Liver (tissue), 9 donors: Measurements from ENCODE around the gene PLAU. TPM values are rescaled to one million over a fixed set of nuclear protein-coding genes. Genes with fewer than 3 reads are reported as not detected.
A peak's percentile ranks its signal among the peaks of the same experiment; 100 is the strongest.

ENCODE experiments used
- DNase-seq: peaks from one replicate; pipeline ENCODE4 v3.0.0-alpha.2; 2017; ENCODE audit warnings: low spot score
- H3K27ac ChIP-seq, 2 donors: one replicate each; pipeline ENCODE4 v1.7.0; 2013; ENCODE audit warnings: inconsistent platforms in 2 of 2, low read length in 2 of 2, control low read depth in 1 of 2, low read depth in 1 of 2, mild to moderate bottlenecking in 1 of 2
- H3K27me3 ChIP-seq, 4 donors: one replicate each; pipeline versions ENCODE4 v1.6.1 to v1.7.0; 2013; ENCODE audit warnings: low read length in 3 of 4, inconsistent platforms in 1 of 4, mild to moderate bottlenecking in 1 of 4, moderate library complexity in 1 of 4; ENCODE audit not compliant: control insufficient read depth in 4 of 4, insufficient read depth in 4 of 4
- H3K36me3 ChIP-seq, 4 donors: one replicate each; pipeline versions ENCODE4 v1.6.1 to v1.7.0; 2013; ENCODE audit warnings: low read length in 3 of 4, mild to moderate bottlenecking in 3 of 4, low read depth in 1 of 4, moderate library complexity in 1 of 4; ENCODE audit not compliant: control insufficient read depth in 4 of 4, insufficient read depth in 3 of 4
- H3K4me1 ChIP-seq, 4 donors: one replicate each; pipeline versions ENCODE4 v1.6.1 to v1.7.0; 2013; ENCODE audit warnings: low read length in 3 of 4, mild to moderate bottlenecking in 3 of 4, moderate library complexity in 1 of 4; ENCODE audit not compliant: control insufficient read depth in 4 of 4, insufficient read depth in 4 of 4
- H3K4me3 ChIP-seq, 3 donors: one replicate each; pipeline versions ENCODE4 v1.6.1 to v1.7.0; 2013; ENCODE audit warnings: low read length in 3 of 3, control low read depth in 1 of 3, low read depth in 1 of 3, mild to moderate bottlenecking in 1 of 3
- H3K9ac ChIP-seq, 2 donors: one replicate each; pipeline ENCODE4 v1.7.0; 2013; ENCODE audit warnings: low read length in 2 of 2, mild to moderate bottlenecking in 2 of 2, moderate library complexity in 2 of 2, control low read depth in 1 of 2, low read depth in 1 of 2
- H3K9me3 ChIP-seq, 4 donors: one replicate each; pipeline versions ENCODE4 v1.6.1 to v1.7.0; 2013; ENCODE audit warnings: low read length in 3 of 4; ENCODE audit not compliant: control insufficient read depth in 4 of 4
- EGR1 ChIP-seq, 2 donors: IDR thresholded peaks; 2 replicates each; pipeline ENCODE4 v1.6.1; 2016 to 2018; ENCODE audit warnings: antibody characterized with exemption in 2 of 2, low read depth in 2 of 2
- FOXA2 ChIP-seq: IDR thresholded peaks from 2 replicates; pipeline ENCODE4 v1.6.1; 2016; ENCODE audit warnings: antibody characterized with exemption
- HNF4A ChIP-seq, 2 donors: conservative IDR thresholded peaks; 2 replicates each; pipeline ENCODE4 v1.6.1; 2016; ENCODE audit warnings: antibody characterized with exemption in 2 of 2, mild to moderate bottlenecking in 2 of 2
- HNF4G ChIP-seq: IDR thresholded peaks from 2 replicates; pipeline ENCODE4 v1.6.1; 2016; ENCODE audit warnings: antibody characterized with exemption
- JUND ChIP-seq, 2 donors: IDR thresholded peaks; 2 replicates each; pipeline ENCODE4 v1.6.1; 2016; ENCODE audit warnings: antibody characterized with exemption in 2 of 2
- NR2F2 ChIP-seq: IDR thresholded peaks from 2 replicates; pipeline ENCODE4 v1.6.1; 2016; ENCODE audit warnings: antibody characterized with exemption
- RAD21 ChIP-seq, 2 donors: IDR thresholded peaks; 2 replicates each; pipeline ENCODE4 v1.6.1; 2016; ENCODE audit warnings: antibody characterized with exemption in 2 of 2, mild to moderate bottlenecking in 2 of 2
- RXRA ChIP-seq, 2 donors: IDR thresholded peaks; 2 replicates each; pipeline ENCODE4 v1.6.1; 2017 to 2018; ENCODE audit warnings: antibody characterized with exemption in 2 of 2, mild to moderate bottlenecking in 1 of 2
- SP1 ChIP-seq: IDR thresholded peaks from 2 replicates; pipeline ENCODE4 v1.6.1; 2018; ENCODE audit warnings: antibody characterized with exemption, mild to moderate bottlenecking
- TAF1 ChIP-seq: conservative IDR thresholded peaks from 2 replicates; pipeline ENCODE4 v1.6.1; 2016; ENCODE audit warnings: antibody characterized with exemption, mild to moderate bottlenecking
- WGBS: extraction: QIAGEN DNeasy Blood & Tissue Kit; methylation state at CpG from one replicate; pipeline ENCODE4 v1.1.7; 2013; 5-methylcytosine and 5-hydroxymethylcytosine counted together
- polyA plus RNA-seq, 2 donors: library from polyadenylated mRNA; stranded (reverse) in 1 of 2; unstranded in 1 of 2; fragments of 200-250 nt in 1 of 2; fragments of >200 nt in 1 of 2; fragmentation: Nextera tagmentation in 1 of 2; extraction: Ambion mirVana in 1 of 2; gene quantifications; one replicate each; pipeline versions ENCODE4 v1.2.1 to v1.2.3, GENCODE V29; 2013 to 2015
- total RNA-seq, 2 donors: library from RNA; depleted of rRNA; stranded (reverse); fragments of >200 nt; gene quantifications; one replicate each; pipeline ENCODE4 v1.2.3, GENCODE V29; 2014
- TF ChIP-seq, protein P1 (sequence below): IDR thresholded peaks from 2 replicates; pipeline ENCODE4 v1.6.1; 2016; ENCODE audit warnings: antibody characterized with exemption
- TF ChIP-seq, protein P2 (sequence below): IDR thresholded peaks from 2 replicates; pipeline ENCODE4 v1.6.1; 2016; ENCODE audit warnings: antibody characterized with exemption, mild to moderate bottlenecking
- donor health status: healthy.
- donor health status: healthy.
- donor health status: healthy.
- donor health status: healthy.
- donor health status: healthy.

The PLAU gene
- total and polyA plus RNA-seq, 4 donors: 0.40 to 1.0 (median 0.79) TPM

DNA sequence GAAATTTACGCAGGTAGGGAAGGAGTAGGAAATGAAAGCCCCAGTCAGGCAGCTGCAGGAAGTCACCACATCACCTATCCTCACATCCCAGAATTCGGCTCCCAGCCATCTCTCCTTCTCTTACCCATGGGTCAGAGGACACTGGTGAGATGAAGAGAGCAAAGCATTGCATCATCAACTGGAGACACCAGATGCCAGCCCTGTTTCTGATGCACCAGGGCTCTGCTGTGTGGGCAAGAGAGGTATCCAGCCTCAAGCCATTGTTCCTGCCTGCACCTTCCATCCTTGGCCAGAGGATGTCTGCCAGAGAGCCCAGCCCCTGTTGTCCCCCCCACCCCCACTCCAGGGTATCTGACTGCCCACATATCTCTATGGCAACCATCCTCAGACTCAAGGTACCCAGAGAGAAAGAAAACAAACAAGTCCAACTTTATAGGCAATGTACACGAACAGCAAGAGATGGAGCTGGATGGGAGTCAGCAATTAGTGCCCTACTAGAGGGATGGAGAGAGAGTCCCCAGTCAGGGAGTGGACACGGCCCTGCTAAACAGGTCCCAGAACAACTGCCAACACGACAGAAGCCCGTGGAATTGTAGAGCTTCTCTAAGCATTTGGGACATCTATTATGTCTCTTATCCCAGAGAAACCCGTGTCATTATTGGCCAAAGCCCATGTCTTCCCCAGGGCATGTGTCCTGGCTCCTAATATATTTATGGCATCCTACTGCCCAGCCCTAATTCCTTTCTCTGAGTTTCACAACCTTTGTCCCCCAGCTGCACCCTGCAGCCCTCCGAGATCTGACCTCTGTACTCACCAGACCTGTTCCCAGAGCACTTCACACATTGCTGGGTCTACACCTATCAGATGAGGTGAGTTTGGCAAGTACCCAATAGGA lies 39.4 kb upstream of the PLAU start:
- H3K9me3 ChIP-seq: no peaks in the 10 kb centered on the region
- TF ChIP-seq NR2F2 (peak; percentile 36), JUND (IDR thresholded peaks at IDR 0.05) (no peak), HNF4A (conservative IDR thresholded peaks at IDR 0.05) (peak; percentile 57 to 64), SP1 (peak; percentile 41), RAD21 (IDR thresholded peaks at IDR 0.05) (no peak), RXRA (IDR thresholded peaks at IDR 0.05) (peak; percentile 50 to 74)
- TF ChIP-seq, protein P1, sequence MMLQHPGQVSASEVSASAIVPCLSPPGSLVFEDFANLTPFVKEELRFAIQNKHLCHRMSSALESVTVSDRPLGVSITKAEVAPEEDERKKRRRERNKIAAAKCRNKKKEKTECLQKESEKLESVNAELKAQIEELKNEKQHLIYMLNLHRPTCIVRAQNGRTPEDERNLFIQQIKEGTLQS: peak; percentile 49
- H3K27ac ChIP-seq: no peak overlapping the region
- no peak overlapping the region for H3K9ac ChIP-seq
- H3K27me3 ChIP-seq: no peaks in the 10 kb centered on the region
- peaks cover 0 to 3% (median 1%) of the 10 kb centered on the region in 4 donors for H3K36me3 ChIP-seq
- WGBS: 69% methylated on average over 8 of the region's 8 CpGs
- no peak for DNase-seq
- peaks cover 9 to 32% (median 20%) of the 10 kb centered on the region in 4 donors for H3K4me1 ChIP-seq
- no peak overlapping the region for H3K4me3 ChIP-seq

DNA sequence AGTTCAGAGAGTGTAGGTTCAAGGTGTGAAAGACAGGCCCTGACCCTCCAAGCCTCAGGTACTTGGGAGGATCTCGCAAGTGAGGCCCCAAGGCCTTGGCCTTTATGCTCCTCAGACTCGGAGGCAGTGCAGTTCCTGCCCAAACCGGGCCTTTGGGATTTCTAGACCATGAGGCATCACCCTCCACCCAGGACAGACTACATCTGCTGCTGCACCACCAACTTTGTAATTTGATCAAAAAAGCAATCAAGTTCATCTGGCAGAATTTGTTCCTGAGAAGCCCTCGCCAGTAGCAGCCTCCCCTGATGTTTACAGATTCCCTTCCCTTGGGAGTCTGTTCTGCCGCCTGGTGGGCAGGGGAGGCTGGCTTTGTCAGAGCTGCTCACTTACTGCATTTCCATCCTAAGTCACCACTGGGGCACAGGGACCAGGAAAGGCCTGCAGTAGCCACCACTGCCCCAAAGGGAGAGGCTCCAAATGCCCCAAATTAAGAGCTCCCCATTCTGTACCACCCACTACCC lies 38.7 kb upstream of the PLAU start:
- no peaks in the 10 kb centered on the region for H3K9me3 ChIP-seq
- no peaks in the 10 kb centered on the region for H3K27me3 ChIP-seq
- TF ChIP-seq FOXA2: no peak
- TF ChIP-seq RXRA (IDR thresholded peaks at IDR 0.05): no peak
- no peak for TF ChIP-seq HNF4A (conservative IDR thresholded peaks at IDR 0.05)
- TF ChIP-seq TAF1: no peak
- TF ChIP-seq, protein P1: no peak
- TF ChIP-seq, protein P2, sequence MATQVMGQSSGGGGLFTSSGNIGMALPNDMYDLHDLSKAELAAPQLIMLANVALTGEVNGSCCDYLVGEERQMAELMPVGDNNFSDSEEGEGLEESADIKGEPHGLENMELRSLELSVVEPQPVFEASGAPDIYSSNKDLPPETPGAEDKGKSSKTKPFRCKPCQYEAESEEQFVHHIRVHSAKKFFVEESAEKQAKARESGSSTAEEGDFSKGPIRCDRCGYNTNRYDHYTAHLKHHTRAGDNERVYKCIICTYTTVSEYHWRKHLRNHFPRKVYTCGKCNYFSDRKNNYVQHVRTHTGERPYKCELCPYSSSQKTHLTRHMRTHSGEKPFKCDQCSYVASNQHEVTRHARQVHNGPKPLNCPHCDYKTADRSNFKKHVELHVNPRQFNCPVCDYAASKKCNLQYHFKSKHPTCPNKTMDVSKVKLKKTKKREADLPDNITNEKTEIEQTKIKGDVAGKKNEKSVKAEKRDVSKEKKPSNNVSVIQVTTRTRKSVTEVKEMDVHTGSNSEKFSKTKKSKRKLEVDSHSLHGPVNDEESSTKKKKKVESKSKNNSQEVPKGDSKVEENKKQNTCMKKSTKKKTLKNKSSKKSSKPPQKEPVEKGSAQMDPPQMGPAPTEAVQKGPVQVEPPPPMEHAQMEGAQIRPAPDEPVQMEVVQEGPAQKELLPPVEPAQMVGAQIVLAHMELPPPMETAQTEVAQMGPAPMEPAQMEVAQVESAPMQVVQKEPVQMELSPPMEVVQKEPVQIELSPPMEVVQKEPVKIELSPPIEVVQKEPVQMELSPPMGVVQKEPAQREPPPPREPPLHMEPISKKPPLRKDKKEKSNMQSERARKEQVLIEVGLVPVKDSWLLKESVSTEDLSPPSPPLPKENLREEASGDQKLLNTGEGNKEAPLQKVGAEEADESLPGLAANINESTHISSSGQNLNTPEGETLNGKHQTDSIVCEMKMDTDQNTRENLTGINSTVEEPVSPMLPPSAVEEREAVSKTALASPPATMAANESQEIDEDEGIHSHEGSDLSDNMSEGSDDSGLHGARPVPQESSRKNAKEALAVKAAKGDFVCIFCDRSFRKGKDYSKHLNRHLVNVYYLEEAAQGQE: no peak
- TF ChIP-seq EGR1 (IDR thresholded peaks at IDR 0.05; ENCODE audit: low read depth in 2 of 2): no peak
- no peak for TF ChIP-seq HNF4G
- TF ChIP-seq SP1: no peak
- no peak for TF ChIP-seq RAD21 (IDR thresholded peaks at IDR 0.05)
- H3K9ac ChIP-seq: no peak overlapping the region
- WGBS: 81% methylated on average over 5 of the region's 5 CpGs
- no peak for DNase-seq
- no peak overlapping the region for H3K27ac ChIP-seq
- peaks cover 9 to 32% (median 20%) of the 10 kb centered on the region in 4 donors for H3K4me1 ChIP-seq
- no peak overlapping the region for H3K4me3 ChIP-seq
- peaks cover 0 to 3% (median 1%) of the 10 kb centered on the region in 4 donors for H3K36me3 ChIP-seq
